Measurements from ENCODE around the gene EPG5. TPM values are rescaled to one million over a fixed set of nuclear protein-coding genes. Genes with fewer than 3 reads are reported as not detected.
"Not testable (repeated sequence)": the region's sequence is repeated elsewhere in the genome, so short reads cannot be mapped to it uniquely, and the experiment has no call there.

EPG5 gene
- total RNA-seq, 6 donors from 2014 or later: 28.6 to 109 (median 39.6) TPM

DNA sequence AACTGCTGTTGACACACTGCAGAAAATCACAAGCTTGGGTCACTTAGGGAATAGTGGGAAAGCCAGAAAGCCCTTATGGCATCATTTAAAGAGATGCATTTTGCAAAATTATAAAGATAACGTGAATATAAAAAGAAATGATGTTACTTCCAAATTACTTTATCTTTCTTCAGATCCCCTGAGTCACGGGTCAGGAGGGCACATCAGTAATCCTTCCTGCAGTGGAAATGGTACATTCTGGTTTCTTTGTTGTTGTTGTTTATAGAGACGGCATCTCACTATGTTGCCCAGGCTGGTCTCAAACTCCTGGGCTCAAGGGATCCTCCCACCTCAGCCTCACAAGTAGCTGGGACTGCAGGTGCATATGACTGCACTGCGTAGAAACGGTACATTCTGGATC is 9.8 kb upstream of the EPG5 start:
- no peak for ATAC-seq (ENCODE audit: low FRiP score in 2 of 2)
- TF ChIP-seq POLR2AphosphoS5 (IDR thresholded peaks at IDR 0.05) (no peak), POLR2A (IDR thresholded peaks at IDR 0.05) (no peak), EP300 (IDR thresholded peaks at IDR 0.05) (no peak)
- TF ChIP-seq, protein P1, sequence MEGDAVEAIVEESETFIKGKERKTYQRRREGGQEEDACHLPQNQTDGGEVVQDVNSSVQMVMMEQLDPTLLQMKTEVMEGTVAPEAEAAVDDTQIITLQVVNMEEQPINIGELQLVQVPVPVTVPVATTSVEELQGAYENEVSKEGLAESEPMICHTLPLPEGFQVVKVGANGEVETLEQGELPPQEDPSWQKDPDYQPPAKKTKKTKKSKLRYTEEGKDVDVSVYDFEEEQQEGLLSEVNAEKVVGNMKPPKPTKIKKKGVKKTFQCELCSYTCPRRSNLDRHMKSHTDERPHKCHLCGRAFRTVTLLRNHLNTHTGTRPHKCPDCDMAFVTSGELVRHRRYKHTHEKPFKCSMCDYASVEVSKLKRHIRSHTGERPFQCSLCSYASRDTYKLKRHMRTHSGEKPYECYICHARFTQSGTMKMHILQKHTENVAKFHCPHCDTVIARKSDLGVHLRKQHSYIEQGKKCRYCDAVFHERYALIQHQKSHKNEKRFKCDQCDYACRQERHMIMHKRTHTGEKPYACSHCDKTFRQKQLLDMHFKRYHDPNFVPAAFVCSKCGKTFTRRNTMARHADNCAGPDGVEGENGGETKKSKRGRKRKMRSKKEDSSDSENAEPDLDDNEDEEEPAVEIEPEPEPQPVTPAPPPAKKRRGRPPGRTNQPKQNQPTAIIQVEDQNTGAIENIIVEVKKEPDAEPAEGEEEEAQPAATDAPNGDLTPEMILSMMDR (IDR thresholded peaks at IDR 0.05): no peak
- H3K9me3 ChIP-seq: no peaks in the 10 kb centered on the region
- 90 to 94% methylated on average over 5 of the region's 5 CpGs for WGBS, 2 donors
- H3K4me3 ChIP-seq: no peak overlapping the region
- DNase-seq: no peak
- no peaks in the 10 kb centered on the region for H3K36me3 ChIP-seq
- H3K4me1 ChIP-seq: peaks cover 0 to 10% (median 4%) of the 10 kb centered on the region in 4 donors
- H3K27ac ChIP-seq: no peak overlapping the region
- H3K27me3 ChIP-seq: no peaks in the 10 kb centered on the region

DNA sequence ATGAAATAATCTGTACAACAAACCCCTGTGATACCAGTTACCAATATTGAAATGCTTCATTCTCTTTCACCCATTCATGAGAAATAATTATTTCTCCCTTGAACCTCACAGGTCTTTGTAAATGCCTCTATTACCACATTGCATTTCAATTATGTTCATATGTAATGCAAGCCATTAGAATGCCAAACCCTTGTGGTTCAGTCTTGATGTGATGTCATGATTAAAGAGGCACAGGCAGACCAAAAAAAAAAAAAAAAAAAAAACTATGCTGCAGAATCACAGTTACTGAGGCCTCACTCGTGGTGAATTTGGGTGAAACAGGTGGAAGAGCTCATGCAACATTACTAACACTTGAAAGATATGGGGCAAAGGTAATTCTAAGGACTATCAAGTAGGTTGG is 9.4 kb upstream of the EPG5 start:
- Histone ChIP-seq H3K4me1 (peaks cover 0 to 10% (median 4%) of the 10 kb centered on the region in 4 donors), H3K36me3 (no peaks in the 10 kb centered on the region), H3K27ac (no peak overlapping the region), H3K4me3 (no peak overlapping the region), H3K9me3 (no peaks in the 10 kb centered on the region), H3K27me3 (no peaks in the 10 kb centered on the region)
- TF ChIP-seq EP300 (IDR thresholded peaks at IDR 0.05) (no peak), POLR2AphosphoS5 (IDR thresholded peaks at IDR 0.05) (no peak), POLR2A (IDR thresholded peaks at IDR 0.05) (no peak)
- TF ChIP-seq, protein P1 (IDR thresholded peaks at IDR 0.05): no peak
- WGBS, 2 donors: 23 to 35% methylated on average over 1 of the region's 1 CpG
- DNase-seq: no peak
- ATAC-seq (ENCODE audit: low FRiP score in 2 of 2): no peak

DNA sequence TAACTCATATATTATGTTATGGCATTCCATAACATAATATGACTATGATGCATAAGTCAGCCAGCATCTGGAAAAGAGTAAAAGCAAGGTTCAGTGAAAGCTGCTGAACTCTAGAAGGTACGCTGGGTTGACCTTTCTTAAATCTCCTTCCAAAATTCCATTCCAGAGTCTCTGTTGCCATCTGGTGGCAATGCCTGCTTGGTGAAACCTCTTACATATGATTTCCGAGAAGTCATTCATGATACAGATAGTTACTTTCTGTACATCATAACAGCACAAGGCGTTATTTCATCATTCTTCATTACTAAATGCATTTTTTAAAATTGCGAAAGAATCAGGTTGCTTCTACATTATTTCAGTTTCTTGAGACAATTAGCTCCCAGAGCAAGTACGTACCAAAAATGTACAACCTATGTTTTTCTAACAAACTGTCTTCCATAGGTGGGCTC is 7.0 kb upstream of the EPG5 start:
- Histone ChIP-seq H3K27me3 (no peaks in the 10 kb centered on the region), H3K36me3 (no peaks in the 10 kb centered on the region), H3K9me3 (no peaks in the 10 kb centered on the region), H3K27ac (peak overlapping the region in 1 of 4 donors; percentile 61), H3K4me1 (peaks cover 0 to 10% (median 4%) of the 10 kb centered on the region in 4 donors), H3K4me3 (no peak overlapping the region)
- TF ChIP-seq, protein P1 (IDR thresholded peaks at IDR 0.05): peak; percentile 44 to 88 (median 73)
- no peak for TF ChIP-seq POLR2A (IDR thresholded peaks at IDR 0.05)
- TF ChIP-seq POLR2AphosphoS5 (IDR thresholded peaks at IDR 0.05): peak in 1 of 2 donors; percentile 21
- no peak for TF ChIP-seq EP300 (IDR thresholded peaks at IDR 0.05)
- ATAC-seq (ENCODE audit: low FRiP score in 2 of 2) (peak; percentile 63 to 85), DNase-seq (peak in 1 of 2 donors; percentile 60)
- 18 to 21% methylated on average over 5 of the region's 5 CpGs for WGBS, 2 donors

DNA sequence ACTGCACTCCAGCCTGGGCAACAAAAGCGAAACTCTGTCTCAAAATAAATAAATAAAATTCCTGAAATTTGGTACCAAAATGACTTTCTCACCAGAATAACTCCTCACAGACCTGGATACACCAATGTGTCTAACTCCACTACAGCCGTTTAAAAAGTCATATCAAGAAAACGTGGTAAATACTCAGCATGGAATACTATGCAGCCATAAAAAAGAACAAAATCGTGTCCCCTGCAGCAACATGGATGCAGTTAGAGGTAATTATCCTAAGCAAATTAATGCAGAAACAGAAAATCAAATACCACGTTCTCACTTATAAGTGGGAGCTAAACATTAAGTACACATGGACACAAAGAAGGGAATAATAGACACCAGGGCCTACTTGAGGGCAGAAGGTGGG is 2.2 kb downstream of the EPG5 start:
- not testable (repeated sequence) for DNase-seq; H3K9me3 ChIP-seq; H3K27ac ChIP-seq; H3K27me3 ChIP-seq; H3K4me3 ChIP-seq; ATAC-seq (ENCODE audit: low FRiP score in 2 of 2); H3K36me3 ChIP-seq
- peaks cover 18 to 56% (median 31%) of the 10 kb centered on the region in 4 donors for H3K4me1 ChIP-seq
- 94 to 97% methylated on average over 5 of the region's 5 CpGs for WGBS, 2 donors

DNA sequence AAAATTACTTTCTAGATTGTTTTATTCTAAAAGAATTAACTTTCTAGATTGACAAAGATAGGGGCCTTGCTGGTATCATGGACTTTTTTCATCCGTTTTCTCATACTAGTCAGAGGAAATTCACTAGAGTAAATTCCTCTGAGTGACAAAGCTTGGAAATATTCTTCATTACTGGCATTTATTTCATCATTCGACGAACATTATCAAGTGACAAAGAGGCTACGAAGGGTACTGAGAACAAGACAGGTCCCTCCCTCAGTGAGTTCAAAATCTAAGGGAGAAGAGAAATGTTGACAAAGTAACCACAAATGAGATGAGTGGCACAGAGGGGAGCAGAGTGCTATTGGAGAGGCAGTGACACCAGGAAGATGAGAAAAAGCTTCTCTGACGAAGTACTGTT is 4.3 kb downstream of the EPG5 start:
- Histone ChIP-seq H3K4me3 (no peak overlapping the region), H3K36me3 (peaks cover 0 to 5% (median 0%) of the 10 kb centered on the region in 4 donors), H3K9me3 (no peaks in the 10 kb centered on the region), H3K27ac (peak overlapping the region; percentile 2 to 60 (median 48)), H3K4me1 (peaks cover 25 to 71% (median 34%) of the 10 kb centered on the region in 4 donors), H3K27me3 (no peaks in the 10 kb centered on the region)
- DNase-seq (no peak), ATAC-seq (ENCODE audit: low FRiP score in 2 of 2) (no peak)
- TF ChIP-seq EP300 (IDR thresholded peaks at IDR 0.05): no peak
- TF ChIP-seq, protein P1 (IDR thresholded peaks at IDR 0.05): no peak
- no peak for TF ChIP-seq POLR2AphosphoS5 (IDR thresholded peaks at IDR 0.05)
- TF ChIP-seq POLR2A (IDR thresholded peaks at IDR 0.05): no peak
- WGBS, 2 donors: 66 to 71% methylated on average over 5 of the region's 5 CpGs

All from upper lobe of left lung (tissue), 6 donors.